Myocyte (in vitro differentiated cells): ENCODE results near the gene GDF10. TPM values are rescaled to one million over a fixed set of nuclear protein-coding genes. Genes with fewer than 3 reads are reported as not detected.

Experiments
- DNase-seq: peaks from one replicate; pipeline ENCODE4 v3.0.0-alpha.2; 2012; ENCODE audit warnings: low read depth
- polyA plus RNA-seq: library from polyadenylated mRNA; unstranded; fragments of >200 nt; gene quantifications from one replicate; pipeline ENCODE4 v1.2.1, GENCODE V29; 2012; ENCODE audit warnings: missing spikeins
- total RNA-seq: library from RNA; depleted of rRNA; stranded (reverse); fragments of >200 nt; gene quantifications from 2 replicates; pipeline ENCODE4 v1.2.3, GENCODE V29; 2014

The GDF10 gene, protein sequence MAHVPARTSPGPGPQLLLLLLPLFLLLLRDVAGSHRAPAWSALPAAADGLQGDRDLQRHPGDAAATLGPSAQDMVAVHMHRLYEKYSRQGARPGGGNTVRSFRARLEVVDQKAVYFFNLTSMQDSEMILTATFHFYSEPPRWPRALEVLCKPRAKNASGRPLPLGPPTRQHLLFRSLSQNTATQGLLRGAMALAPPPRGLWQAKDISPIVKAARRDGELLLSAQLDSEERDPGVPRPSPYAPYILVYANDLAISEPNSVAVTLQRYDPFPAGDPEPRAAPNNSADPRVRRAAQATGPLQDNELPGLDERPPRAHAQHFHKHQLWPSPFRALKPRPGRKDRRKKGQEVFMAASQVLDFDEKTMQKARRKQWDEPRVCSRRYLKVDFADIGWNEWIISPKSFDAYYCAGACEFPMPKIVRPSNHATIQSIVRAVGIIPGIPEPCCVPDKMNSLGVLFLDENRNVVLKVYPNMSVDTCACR
- total RNA-seq: not detected in 2 replicates
- not detected for polyA plus RNA-seq

DNA sequence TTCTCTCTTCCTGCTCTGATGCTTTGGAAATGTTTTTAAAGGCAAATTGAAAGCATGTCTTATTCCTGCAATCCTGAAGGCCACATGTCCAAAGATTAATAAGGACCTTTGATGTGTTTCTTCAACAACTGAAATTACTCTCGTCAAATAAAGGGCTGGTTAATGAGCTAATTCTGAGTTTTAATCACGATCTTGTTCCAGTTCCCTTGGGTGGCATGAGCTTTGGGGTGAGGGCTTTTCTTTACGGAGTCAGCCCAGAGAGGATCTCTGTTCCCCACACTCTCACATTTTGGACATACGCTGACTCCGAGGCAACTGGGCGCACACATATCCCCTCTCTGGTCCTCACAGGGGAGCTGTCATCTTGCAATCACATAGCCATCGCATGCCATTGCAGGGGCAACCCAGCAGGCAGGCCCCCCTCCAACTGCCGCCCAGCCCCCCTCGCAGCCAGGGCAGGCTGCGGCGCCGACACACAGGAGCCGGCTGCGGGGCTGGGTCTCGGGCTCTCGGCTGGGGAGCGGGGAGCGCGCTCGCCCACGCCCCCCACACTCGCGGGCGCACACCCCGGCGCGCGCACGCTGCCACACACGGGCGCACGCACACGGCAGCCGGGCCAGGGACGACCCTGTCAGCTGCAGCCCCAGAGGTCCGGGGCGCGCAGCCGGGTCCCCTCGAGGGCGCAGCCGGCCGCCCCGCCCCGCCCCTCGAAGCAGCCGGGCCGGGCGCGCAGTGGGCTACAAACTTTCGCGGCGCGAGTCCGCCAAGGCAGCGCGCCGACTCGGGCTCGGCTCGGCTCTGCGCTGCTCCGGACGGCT is at the start of gene GDF10:
GDF10 (plus strand) TSS at position 587 of the 818 bp plus-strand sequence. CDS start 455 bp downstream, outside the sequence.
- no peak for DNase-seq

- no peak for DNase-seq
Measured at GRCh38 chr10:47252093-47252780, 47.8 kb upstream of the GDF10 start.

- no peak for DNase-seq
Measured at GRCh38 chr10:47253030-47253637, 46.9 kb upstream of the GDF10 start.

DNA sequence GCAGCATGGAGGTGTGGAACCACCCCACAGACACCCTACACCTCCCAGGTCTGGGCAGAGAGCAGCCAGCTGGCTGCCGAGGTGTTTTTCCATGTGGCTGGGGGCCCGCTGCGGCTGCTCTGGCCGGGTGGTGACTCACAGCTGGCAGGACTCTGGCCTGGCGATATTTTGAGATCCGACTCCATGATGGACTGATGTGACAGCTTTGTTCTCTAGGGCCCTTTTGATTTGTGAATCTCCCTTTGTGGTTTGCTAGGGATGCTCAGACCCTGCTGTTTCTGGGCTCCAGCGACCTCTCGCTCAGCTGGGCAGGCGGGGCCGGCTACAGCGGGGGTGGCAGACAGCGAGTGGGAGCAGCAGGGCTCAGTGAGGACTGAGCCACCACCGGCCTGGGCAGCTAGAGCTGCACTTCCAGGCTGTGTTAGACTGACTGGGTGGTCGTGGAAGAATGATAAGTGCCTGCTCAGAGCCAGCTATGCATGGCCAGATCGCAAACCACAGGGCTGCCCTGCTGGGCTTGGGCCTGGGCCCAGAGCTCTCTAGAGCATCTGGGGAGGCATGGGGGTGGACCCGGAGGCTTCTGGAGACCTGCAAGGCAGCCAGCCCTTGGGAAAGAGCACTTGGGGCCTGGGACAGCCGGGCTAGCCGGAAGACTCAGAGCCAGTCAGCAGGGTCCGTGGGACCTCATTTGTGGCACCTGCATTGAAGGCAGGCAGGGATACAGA is 46.2 kb upstream of the GDF10 start:
- peak; percentile 50 for DNase-seq

GRCh38 chr10:47254611-47255010 is 45.4 kb upstream of the GDF10 start:
- DNase-seq: no peak

GRCh38 chr10:47255033-47255813 is 44.8 kb upstream of the GDF10 start:
- DNase-seq: no peak

DNA sequence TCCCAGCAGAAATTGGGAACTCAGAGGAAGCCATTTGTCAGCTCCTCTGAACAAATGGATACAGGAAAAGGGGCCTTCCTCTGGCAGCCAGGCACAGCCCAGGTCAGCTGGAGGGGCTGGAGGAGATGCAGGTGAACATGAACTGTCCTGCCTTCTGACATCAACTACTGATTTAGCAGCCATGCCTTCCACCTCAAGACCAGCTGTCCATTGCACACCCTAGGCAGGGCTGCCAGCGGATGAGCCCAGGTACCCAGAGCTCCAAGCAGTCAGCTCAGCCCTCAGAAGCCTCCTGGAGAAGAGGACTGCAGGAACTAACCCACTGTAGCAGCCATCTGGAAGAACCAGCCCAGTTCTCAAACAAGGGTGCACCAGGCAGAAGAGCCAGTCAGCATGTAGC is 44.1 kb upstream of the GDF10 start:
- DNase-seq: no peak

GRCh38 chr10:47256751-47257336 is 43.2 kb upstream of the GDF10 start:
- DNase-seq: no peak

DNA sequence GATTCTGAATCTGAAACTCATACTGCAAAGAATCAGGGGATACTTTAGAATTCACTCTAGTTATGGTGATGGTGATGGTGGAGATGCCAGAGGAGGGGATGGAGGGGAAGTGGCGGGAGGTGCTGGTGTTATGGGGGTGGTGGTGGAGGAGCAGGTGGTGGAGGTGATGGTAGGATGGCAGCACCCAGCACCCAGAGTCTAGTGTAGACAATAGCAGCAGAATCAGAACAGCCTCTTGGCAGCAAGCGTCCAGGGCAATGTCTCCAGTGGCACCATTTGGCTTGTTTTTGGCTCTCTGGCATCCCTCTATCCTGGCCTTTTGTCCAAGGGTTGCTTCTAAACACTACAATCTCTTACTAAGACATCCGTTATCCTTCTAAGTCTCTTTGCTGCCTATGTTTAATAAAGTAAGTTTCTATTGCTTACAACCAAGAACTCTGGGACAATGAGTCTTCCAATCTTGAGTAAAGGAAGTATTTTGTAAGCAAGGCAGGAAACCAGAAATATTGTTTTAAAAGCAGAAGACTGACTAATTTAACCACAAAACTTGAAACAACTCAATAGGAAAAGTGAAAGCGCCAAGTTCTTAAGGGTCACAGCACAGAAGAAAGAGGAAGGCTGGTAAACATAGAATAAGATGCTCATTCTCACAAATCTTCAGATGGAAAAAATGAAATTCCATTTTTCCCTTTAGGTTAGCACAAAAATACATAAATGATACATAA is 42.4 kb upstream of the GDF10 start:
- DNase-seq: no peak

GRCh38 chr10:47258921-47259320 is 41.1 kb upstream of the GDF10 start:
- no peak for DNase-seq

GRCh38 chr10:47259466-47259865 is 40.5 kb upstream of the GDF10 start:
- DNase-seq: no peak

DNA sequence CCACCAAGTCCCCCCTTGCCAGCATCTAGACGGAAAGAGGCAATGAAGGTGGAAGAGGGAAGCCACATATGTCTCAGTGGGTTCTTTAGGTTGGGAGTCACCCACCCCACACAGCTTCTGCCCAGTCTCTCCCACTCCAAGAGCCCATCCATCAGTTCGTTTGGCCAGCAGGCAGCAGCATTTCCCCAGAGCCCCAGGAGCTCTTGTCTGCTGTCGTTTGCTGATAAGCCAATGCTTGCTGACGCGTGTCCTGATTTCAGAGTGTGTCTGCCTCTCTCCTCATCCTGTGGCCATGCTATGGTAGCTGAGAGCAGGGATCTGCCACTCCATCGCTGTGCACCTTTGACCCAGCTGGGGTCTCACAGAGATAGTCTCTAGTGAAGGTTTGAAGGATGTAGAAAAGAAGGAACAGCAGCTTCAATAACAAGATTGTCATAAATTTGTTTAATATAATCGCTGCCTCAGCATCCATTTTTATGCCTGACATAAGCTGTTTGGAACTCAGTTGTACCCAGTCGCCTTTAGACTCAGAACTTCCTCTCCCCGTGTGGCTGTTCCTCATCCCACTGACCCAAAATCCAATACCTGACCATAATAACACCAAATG is 39.4 kb upstream of the GDF10 start:
- no peak for DNase-seq

- no peak for DNase-seq
Measured at GRCh38 chr10:47261121-47261520, 38.9 kb upstream of the GDF10 start.

DNA sequence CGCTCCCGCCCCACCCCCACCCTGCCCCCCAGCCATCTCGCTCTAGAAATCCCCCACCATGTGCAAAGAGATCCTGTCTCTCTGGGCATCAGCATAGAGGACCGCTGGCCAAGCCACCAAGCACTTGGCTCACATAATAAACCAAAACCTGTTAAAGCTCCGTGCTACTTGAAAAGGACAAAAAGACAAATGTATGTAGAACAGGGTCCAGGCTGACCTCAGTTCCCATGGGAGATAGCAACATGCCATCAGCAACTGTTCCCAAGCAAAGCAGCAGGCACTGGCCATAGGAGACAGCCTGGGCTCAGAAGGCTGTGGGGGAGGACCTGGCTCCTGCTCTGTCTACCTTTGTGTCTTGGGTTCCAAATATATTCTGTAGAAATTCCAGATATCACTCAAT is 38.4 kb upstream of the GDF10 start:
- no peak for DNase-seq

GRCh38 chr10:47262606-47263533 is 37.1 kb upstream of the GDF10 start:
- DNase-seq: no peak

DNA sequence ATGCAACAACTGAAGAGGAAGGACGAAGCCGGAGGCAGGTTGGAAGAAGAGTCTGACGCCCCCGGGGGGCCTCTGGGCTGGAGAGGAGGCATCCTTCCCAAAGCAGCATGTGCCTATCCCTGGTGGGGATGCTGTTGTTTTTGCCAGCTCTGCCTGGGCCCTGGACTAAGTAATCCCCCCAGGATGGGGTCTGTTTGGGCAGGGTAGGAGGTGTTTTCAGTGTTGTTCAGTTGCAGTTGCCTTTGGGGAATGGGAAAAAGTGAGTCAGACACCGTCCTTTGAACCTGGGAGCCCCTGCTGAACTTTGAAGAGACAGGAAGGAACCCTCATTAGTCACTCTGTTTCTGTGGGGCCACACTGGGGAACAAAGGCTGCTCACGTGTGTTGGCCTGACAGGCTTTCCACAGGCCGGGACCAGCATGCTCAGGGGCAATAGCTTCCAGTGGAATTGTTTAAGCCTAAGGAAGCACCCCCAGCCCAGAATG is 35.2 kb upstream of the GDF10 start:
- DNase-seq: no peak

- DNase-seq: no peak
Measured at GRCh38 chr10:47266602-47267001, 33.4 kb upstream of the GDF10 start.
